ENCODE data around the gene PCSK9.

- TF ChIP-seq CTCF (conservative IDR thresholded peaks at IDR 0.05) = no peak
- TF ChIP-seq ZFX (IDR thresholded peaks at IDR 0.05) = no peak
These were observed 17.3 kb downstream of the PCSK9 start for GRCh38 chr1:55056632-55056992.
